PC-9 (cell line): ENCODE measurements around the gene DDOST. TPM values are rescaled to one million over a fixed set of nuclear protein-coding genes. Genes with fewer than 3 reads are reported as not detected.

Source experiments
- BruUV-seq: library from RNA; stranded (reverse); fragments of 400-500 nt; replicated peaks from 2 replicates; lab custom pipeline; 2021; lab: Mats Ljungman, UMichigan
- CTCF ChIA-PET: fragments of 300-600 bp; sonication (Branson Sonifier 250); formaldehyde crosslinking; loops from one replicate; lab custom pipeline; 2022; ENCODE audit warnings: antibody characterized with exemption; lab: Charles Lee
- POLR2A ChIA-PET: fragments of 300-600 bp; sonication (Branson Sonifier 250); formaldehyde crosslinking; loops from one replicate; lab custom pipeline; 2022; ENCODE audit warnings: antibody characterized with exemption; ENCODE audit not compliant: unreplicated experiment; lab: Charles Lee
- DNase-seq, 2 experiments: peaks; one replicate each; pipeline versions ENCODE4 v3.0.0 to v3.0.0-alpha.2; 2015 to 2022; ENCODE audit warnings: mixed read lengths in 1 of 2
- H2AFZ ChIP-seq: fragments of 200-600 bp; sonication (generic); 2 replicates; pipeline ENCODE4 v1.8.1; 2017; ENCODE audit warnings: antibody characterized with exemption
- H3F3A ChIP-seq: fragments of 200-600 bp; sonication (generic); 2 replicates; pipeline ENCODE4 v1.8.1; 2017; ENCODE audit warnings: antibody characterized with exemption, mild to moderate bottlenecking, low read depth; ENCODE audit not compliant: insufficient read depth
- H3K27ac ChIP-seq: fragments of 200-600 bp; sonication (generic); 2 replicates; pipeline ENCODE4 v1.6.1; 2016; ENCODE audit warnings: mixed run types
- H3K27me3 ChIP-seq: fragments of 200-600 bp; sonication (generic); 2 replicates; pipeline ENCODE4 v1.6.1; 2016; ENCODE audit warnings: low read depth, mixed run types; ENCODE audit not compliant: insufficient read depth
- H3K36me3 ChIP-seq: fragments of 200-600 bp; sonication (generic); 2 replicates; pipeline ENCODE4 v1.6.1; 2016; ENCODE audit warnings: low read depth, mixed run types
- H3K4me1 ChIP-seq: fragments of 200-600 bp; sonication (generic); replicated peaks from 2 replicates; pipeline ENCODE4 v1.6.1; 2016; ENCODE audit warnings: mixed run types; ENCODE audit not compliant: insufficient read depth
- H3K4me2 ChIP-seq: fragments of 200-600 bp; sonication (generic); 2 replicates; pipeline ENCODE4 v1.6.1; 2017; ENCODE audit warnings: mixed run types
- H3K4me3 ChIP-seq: fragments of 200-600 bp; sonication (generic); 2 replicates; pipeline ENCODE4 v1.6.1; 2016; ENCODE audit warnings: mixed run types
- H3K79me2 ChIP-seq: fragments of 200-600 bp; sonication (generic); 2 replicates; pipeline ENCODE4 v1.6.1; 2017; ENCODE audit warnings: low read depth, mixed run types
- H3K9me2 ChIP-seq: fragments of 200-600 bp; sonication (generic); 2 replicates; pipeline ENCODE4 v1.8.1; 2017; ENCODE audit warnings: mild to moderate bottlenecking; ENCODE audit not compliant: insufficient read depth
- H3K9me3 ChIP-seq: fragments of 200-600 bp; sonication (generic); 2 replicates; pipeline ENCODE4 v1.8.1; 2016; ENCODE audit warnings: low read depth; ENCODE audit not compliant: insufficient read depth
- H4K20me1 ChIP-seq: fragments of 200-600 bp; sonication (generic); 2 replicates; pipeline ENCODE4 v1.8.1; 2017; ENCODE audit not compliant: insufficient read depth
- CTCF ChIP-seq: fragments of 200-600 bp; sonication (generic); conservative IDR thresholded peaks from 2 replicates; pipeline ENCODE4 v1.6.1; 2017; ENCODE audit warnings: mixed run types, antibody characterized with exemption, mild to moderate bottlenecking, moderate library complexity
- EZH2 ChIP-seq: fragments of 200-600 bp; sonication (generic); IDR thresholded peaks from 2 replicates; pipeline ENCODE4 v1.8.0; 2017; ENCODE audit warnings: antibody characterized with exemption, low read depth
- intact Hi-C: fragments of 100-400 bp; cut with micrococcal nuclease; formaldehyde crosslinking; loops from one replicate; pipeline ENCODE4 v1.10.0; 2022; ENCODE audit not compliant: unreplicated experiment
- total RNA-seq: library from RNA; stranded (reverse); gene quantifications from 2 replicates; pipeline ENCODE4 v1.2.3, GENCODE V29; 2021

The DDOST gene
- total RNA-seq, 1 experiment from 2014 or later, result 251 TPM

GRCh38 chr1:20682571-20683236, 21.5 kb upstream of the DDOST start:
- Histone ChIP-seq H4K20me1 (no peaks in the 10 kb centered on the region), H3K27ac (no peak overlapping the region), H3K4me3 (no peak overlapping the region), H3K36me3 (no peaks in the 10 kb centered on the region), H3F3A (no peaks in the 10 kb centered on the region), H3K9me2 (no peaks in the 10 kb centered on the region), H3K27me3 (no peaks in the 10 kb centered on the region), H2AFZ (no peak overlapping the region), H3K79me2 (no peaks in the 10 kb centered on the region), H3K4me1 (no peaks in the 10 kb centered on the region), H3K4me2 (no peak overlapping the region), H3K9me3 (no peaks in the 10 kb centered on the region)
- POLR2A ChIA-PET, result no interaction called here
- no TSS peak for BruUV-seq
- DNase-seq, result no peak
- TF ChIP-seq CTCF, result no peak
- no peak for TF ChIP-seq EZH2
- intact Hi-C loops, result no loop called here
- CTCF ChIA-PET, result no interaction called here

GRCh38 chr1:20681999-20682398, 20.8 kb upstream of the DDOST start:
- Histone ChIP-seq H3K27ac (no peak overlapping the region), H3K9me3 (no peaks in the 10 kb centered on the region), H3K4me1 (no peaks in the 10 kb centered on the region), H3K9me2 (no peaks in the 10 kb centered on the region), H3F3A (no peaks in the 10 kb centered on the region), H3K79me2 (no peaks in the 10 kb centered on the region), H3K36me3 (no peaks in the 10 kb centered on the region), H3K27me3 (no peaks in the 10 kb centered on the region), H3K4me3 (no peak overlapping the region), H4K20me1 (no peaks in the 10 kb centered on the region), H3K4me2 (no peak overlapping the region), H2AFZ (no peak overlapping the region)
- TF ChIP-seq EZH2 (no peak), CTCF (no peak)
- ChIA-PET CTCF (no interaction called here), POLR2A (no interaction called here)
- intact Hi-C loops, result no loop called here
- no TSS peak for BruUV-seq
- DNase-seq, result no peak

- Histone ChIP-seq H2AFZ (no peak overlapping the region), H3K36me3 (no peaks in the 10 kb centered on the region), H3K4me1 (no peaks in the 10 kb centered on the region), H3K27ac (no peak overlapping the region), H3K9me2 (no peaks in the 10 kb centered on the region), H3F3A (no peaks in the 10 kb centered on the region), H4K20me1 (no peaks in the 10 kb centered on the region), H3K27me3 (no peaks in the 10 kb centered on the region), H3K79me2 (no peaks in the 10 kb centered on the region), H3K4me2 (no peak overlapping the region), H3K4me3 (no peak overlapping the region), H3K9me3 (no peaks in the 10 kb centered on the region)
- intact Hi-C loops, result no loop called here
- no peak for TF ChIP-seq CTCF
- no peak for TF ChIP-seq EZH2
- no peak for DNase-seq
- ChIA-PET CTCF (interaction anchor here (0.6 kb wide), 1 partner anchor 1202 kb away, joined by 6 read pairs; no protein-coding TSS in a partner anchor), POLR2A (no interaction called here)
- BruUV-seq, result no TSS peak
Measured at GRCh38 chr1:20680269-20680668, 19.1 kb upstream of the DDOST start.
